ENCODE measurements around the gene VCAN.
"Not testable (repeated sequence)": the region's sequence is repeated elsewhere in the genome, so short reads cannot be mapped to it uniquely, and the experiment has no call there.

Gene VCAN

GRCh38 chr5:83471405-83472212 lies at the start of gene VCAN:
Gene VCAN (plus strand): TSS chr5:83471744. CDS start chr5:83483519, 11,775 bp downstream.
- peak in 1 of 3 experiments; percentile 1 for DNase-seq (ENCODE audit: low read depth in 3 of 3)

GRCh38 chr5:83422284-83422683 lies 49.3 kb upstream of the VCAN start:
- DNase-seq (ENCODE audit: low read depth in 3 of 3) = no peak

GRCh38 chr5:83426855-83427254 lies 44.7 kb upstream of the VCAN start:
- no peak for DNase-seq (ENCODE audit: low read depth in 3 of 3)

GRCh38 chr5:83428126-83428525 lies 43.4 kb upstream of the VCAN start:
- DNase-seq (ENCODE audit: low read depth in 3 of 3) = no peak

DNA sequence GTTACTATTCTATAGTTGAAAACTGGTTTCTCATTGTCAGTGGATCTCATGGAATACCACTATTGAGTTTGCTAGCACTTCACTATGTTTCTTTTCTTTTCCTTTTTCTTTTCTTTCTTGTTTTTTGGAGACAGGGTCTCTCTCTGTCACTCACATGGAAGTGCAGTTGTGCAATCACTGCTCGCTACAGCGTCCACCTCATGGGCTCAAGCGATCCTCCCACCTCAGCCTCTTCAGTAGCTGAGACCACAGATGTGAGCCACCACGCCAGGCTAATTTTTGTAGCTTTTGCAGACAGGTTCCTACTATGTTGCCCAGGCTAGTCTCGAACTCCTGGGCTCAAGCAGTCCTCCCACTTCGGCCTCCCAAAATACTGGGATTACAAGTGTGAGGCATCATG lies 42.7 kb upstream of the VCAN start:
- DNase-seq (ENCODE audit: low read depth in 3 of 3) = no peak

GRCh38 chr5:83430130-83431010 lies 41.2 kb upstream of the VCAN start:
- peak; percentile 9 to 41 (median 27) for DNase-seq (ENCODE audit: low read depth in 3 of 3)

GRCh38 chr5:83433891-83434290 lies 37.7 kb upstream of the VCAN start:
- no peak for DNase-seq (ENCODE audit: low read depth in 3 of 3)

- no peak for DNase-seq (ENCODE audit: low read depth in 3 of 3)
Observed at GRCh38 chr5:83434946-83435345, 36.6 kb upstream of the VCAN start.

DNA sequence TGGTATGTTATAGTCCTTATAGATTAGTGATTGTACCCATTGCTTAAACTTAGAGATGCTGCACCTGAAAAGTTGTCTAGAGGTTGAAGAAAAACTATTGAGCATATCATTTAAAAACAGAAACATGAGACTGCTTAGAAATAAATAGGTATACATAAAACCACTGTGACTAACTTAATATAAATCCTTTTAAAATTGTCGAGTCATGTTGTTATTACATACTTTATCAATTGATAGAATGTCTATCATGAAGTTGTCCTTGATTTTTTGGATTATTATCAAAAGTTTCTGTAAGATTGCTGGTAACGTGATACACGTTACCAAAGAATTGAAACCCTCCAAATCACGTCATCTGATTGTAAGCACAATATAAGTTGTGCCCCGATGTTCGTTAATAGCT lies 35.3 kb upstream of the VCAN start:
- DNase-seq (ENCODE audit: low read depth in 3 of 3) = no peak

GRCh38 chr5:83437697-83438096 lies 33.8 kb upstream of the VCAN start:
- not testable (repeated sequence) for DNase-seq (ENCODE audit: low read depth in 3 of 3)

DNA sequence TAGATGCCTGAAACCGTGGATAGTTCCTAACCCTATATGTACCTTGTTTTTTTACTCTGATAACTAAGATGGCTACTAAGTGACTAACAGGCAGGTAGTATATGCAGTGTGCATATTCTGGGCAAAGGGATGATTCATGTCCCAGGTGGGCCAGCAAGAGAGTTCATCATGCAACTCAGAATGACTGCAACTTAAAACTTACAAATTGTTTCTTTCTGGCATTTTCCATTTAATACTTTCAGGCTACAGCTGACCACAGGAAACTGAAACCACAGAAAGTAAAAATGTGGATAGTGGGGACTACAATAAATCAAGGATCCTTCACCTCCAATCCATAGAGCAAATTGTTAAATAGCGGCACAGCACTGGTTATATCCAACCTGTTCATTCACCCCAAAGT lies 30.7 kb upstream of the VCAN start:
- DNase-seq (ENCODE audit: low read depth in 3 of 3) = no peak

- no peak for DNase-seq (ENCODE audit: low read depth in 3 of 3)
Observed at GRCh38 chr5:83441747-83442146, 29.8 kb upstream of the VCAN start.

DNA sequence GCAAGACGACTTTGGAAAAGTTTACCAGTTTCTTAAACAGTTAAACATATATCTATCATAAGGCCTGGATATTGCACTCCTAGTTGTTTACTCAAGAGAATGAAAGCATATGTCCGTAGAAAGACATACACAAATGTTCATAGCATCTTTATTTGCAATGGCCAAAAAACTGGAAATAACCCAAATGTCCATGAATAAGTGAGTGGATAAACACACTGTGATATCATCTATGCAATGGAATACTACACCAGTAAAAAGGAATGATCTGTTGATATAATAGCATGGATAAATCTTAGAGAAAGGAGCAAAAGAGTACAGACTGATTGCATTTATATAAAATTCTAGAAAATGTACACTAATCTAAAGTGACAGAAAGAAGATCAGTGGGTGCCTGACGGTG lies 28.0 kb upstream of the VCAN start:
- no peak for DNase-seq (ENCODE audit: low read depth in 3 of 3)

DNA sequence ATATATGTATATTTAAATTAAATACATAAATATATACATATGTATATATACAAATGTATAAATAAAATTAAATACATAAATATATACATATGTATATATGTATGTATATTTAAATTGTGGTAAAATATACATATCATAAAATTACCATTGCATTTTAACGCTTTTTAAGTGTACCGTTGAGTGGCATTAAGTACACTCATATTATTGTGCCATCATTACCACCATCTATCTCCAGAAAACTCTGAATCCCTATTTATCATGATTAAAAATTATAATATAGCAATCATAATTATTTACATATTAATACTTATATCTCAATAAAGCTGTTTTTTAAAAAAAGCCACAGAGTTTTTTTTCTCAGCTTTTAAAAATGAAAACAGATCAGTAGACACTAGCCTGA lies 27.1 kb upstream of the VCAN start:
- DNase-seq (ENCODE audit: low read depth in 3 of 3) = no peak

DNA sequence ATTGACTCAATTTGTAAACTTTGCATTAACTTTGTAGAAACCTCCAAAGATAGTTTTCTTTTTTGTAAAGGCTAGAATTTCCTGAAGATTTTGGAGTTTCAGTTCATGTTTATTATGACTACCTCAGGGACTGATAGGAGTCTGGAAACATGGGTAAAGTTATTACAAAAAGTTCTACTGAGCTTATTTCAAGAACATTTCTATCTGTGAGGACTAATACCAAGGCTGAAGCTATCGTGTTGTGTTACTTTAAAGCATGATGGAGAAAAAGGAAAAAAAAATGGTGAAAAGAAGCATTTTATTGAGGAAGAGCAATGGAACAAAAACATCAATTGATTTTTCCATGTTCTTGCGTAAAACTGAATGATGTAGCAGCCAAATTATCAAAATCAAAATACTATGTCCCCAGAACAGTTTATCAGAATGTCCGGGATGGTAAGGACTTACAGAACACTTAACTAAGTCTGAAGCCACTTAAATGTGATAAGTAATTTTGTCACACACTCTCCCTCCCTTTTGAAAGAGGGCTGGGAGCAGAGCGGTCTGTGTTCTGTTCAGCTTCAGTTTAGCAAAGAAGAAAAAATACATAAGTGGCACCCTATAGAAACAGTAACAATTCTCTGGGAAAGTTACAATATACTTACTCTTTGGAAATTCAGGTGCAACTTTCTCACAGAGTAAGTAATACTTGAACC lies 25.1 kb upstream of the VCAN start:
- no peak for DNase-seq (ENCODE audit: low read depth in 3 of 3)

- no peak for DNase-seq (ENCODE audit: low read depth in 3 of 3)
Observed at GRCh38 chr5:83447533-83447932, 24.0 kb upstream of the VCAN start.

DNA sequence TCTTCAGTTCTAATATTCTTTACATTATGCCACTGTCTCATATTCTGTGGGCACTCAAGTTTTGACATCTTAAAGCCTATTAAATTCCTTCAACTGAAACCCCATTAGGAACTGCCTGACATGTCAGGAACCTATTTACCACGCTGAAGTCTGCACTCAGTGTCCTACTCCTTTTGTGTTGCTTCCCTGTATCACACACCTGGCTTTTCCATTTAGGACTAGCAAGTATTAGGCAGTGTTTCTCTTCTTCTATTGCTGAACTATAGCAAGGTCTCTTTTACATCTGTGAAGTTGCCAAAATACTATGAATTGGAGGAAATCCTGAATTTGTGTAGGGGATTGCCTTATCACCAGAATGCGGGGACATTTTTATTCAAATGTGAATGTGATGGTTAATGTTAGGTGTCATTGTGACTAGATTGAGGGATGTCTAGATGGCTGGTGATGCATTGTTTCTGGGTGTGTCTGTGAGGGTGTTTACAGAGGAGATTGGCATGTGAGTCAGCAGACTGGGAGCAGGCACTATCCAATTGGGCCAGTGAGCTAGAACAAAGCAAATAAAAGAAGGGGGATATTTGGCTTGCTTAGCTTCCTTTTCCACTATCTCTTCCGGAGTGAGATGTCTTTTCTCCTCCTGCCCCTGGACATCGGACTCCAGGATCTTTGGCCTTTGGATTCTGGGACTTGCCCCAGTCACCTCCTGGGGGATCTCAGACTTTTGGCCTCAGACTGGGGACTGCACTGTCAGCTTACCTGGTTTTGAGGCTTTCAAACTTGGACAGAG lies 21.2 kb upstream of the VCAN start:
- DNase-seq (ENCODE audit: low read depth in 3 of 3) = no peak

GRCh38 chr5:83450967-83451248 lies 20.6 kb upstream of the VCAN start:
- DNase-seq (ENCODE audit: low read depth in 3 of 3) = no peak

DNA sequence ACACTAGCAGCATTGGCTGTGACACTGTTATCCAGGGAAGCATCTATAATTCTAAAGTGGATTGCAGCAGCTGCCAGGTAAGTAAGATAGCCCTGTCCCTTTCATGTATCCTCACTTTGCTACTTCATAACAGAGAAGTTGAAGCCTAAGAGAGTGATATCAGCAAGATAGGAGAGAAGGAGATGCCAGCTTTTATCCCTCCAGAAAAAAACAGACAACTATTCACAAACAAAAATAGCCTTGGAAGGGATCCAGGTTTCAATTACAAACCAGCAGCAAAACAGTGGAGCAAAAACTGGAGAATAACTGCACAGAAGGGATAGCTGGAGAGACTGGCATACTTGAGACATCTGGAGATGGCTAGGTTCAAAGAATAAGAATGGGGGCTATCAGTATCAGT lies 19.6 kb upstream of the VCAN start:
- no peak for DNase-seq (ENCODE audit: low read depth in 3 of 3)

- no peak for DNase-seq (ENCODE audit: low read depth in 3 of 3)
Observed at GRCh38 chr5:83453937-83454336, 17.6 kb upstream of the VCAN start.

DNA sequence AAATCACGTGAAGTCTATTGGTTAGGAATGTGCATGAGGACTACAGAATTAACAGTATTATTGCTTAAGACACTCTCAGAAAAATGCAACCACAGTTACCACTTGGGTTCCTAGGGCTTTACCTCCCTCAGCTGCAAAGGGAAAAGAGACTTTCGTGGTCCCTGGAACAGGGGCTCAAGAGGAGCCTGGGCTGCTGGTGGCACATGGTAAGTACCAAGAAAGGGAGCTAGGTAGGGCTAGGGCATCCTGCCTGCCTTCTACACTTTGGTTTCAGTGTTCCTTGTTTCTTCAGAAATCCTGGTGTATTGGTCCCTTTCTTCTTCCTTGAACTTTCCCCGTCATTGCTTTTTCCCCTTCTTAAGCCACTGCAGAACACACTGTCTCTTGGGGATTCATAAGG lies 7.3 kb upstream of the VCAN start:
- DNase-seq (ENCODE audit: low read depth in 3 of 3) = no peak
